ENCODE data around the gene PPP1R1A.

GRCh38 chr12:54562750-54563356 lies 25.6 kb downstream of the PPP1R1A start:
- TF ChIP-seq POLR2A (IDR thresholded peaks at IDR 0.05; ENCODE audit: low read depth, low read length) = no peak
- TF ChIP-seq POLR2AphosphoS5 (IDR thresholded peaks at IDR 0.05; ENCODE audit: low read depth, low read length) = no peak
- no peak for TF ChIP-seq TAF1 (IDR thresholded peaks at IDR 0.05; ENCODE audit: borderline replicate concordance, low read depth, low read length)
